DMS114 treated with DMSO at 0.1 percent for 48 hours (cell line): ENCODE data around the gene PCSK6.
"Not testable (repeated sequence)": the region's sequence is repeated elsewhere in the genome, so short reads cannot be mapped to it uniquely, and the experiment has no call there.

Experiments used
- DNase-seq: peaks from one replicate; lab custom pipeline; 2025; ENCODE audit not compliant: unreplicated experiment; lab: John Stamatoyannopoulos, UW

The PCSK6 gene

DNA sequence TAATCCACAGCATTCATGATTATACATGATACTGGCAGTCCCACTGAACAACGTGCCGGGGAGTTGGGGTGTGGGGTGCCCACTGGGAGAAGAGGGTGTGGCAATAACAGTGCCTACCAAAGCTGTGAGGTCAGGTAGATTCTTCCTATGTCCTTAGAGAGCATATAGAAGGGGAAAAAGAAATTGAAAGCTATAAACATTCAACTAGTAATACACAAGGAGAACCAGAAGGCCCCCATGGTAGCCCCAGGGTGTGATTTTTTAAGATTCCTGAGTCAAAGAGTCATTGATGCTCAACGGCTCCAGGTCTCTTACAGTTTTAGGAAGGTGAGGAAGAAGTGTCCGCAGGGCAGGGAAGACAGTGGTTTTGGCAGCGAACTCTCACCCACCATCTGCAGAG, 25.8 kb downstream of the PCSK6 start:
- DNase-seq, result not testable (repeated sequence)

DNA sequence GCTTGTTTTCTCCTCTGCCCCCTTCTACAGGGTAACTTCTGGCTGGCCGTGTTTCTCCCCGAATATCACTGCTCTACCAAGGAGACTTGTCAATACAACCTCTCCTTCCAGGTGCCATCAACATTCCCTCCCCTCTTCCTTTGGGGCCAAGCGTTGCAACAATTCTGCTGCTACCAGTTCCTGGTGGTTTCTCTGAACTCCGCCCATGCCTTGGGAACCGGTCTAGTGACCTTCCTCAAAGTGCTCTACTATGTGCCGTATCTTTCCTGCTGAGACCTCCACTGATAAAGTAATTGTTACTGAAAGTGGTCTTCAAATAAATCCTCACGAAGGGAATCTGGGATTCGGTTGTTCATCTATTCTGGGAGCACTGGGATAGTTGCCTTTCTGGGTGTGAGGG, 26.2 kb downstream of the PCSK6 start:
- no peak for DNase-seq

DNA sequence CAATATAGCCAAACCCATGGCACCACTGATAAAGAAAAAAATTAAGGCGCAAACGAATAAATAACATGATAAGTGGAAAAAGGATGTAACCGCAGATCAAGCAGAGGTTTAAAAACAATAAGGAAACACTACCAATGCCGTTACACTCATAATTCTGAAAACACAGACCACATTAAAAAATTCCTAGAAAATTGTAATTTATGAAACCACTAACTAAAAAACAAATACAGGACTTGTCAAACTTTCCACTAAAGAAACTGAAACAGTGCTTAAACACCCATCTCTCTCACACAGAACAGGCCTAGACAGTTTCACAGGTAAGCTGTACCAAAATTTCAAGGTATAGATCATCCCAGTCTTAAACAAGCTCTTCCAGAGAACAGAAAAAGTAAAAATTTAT, 28.4 kb downstream of the PCSK6 start:
- DNase-seq, result no peak

DNA sequence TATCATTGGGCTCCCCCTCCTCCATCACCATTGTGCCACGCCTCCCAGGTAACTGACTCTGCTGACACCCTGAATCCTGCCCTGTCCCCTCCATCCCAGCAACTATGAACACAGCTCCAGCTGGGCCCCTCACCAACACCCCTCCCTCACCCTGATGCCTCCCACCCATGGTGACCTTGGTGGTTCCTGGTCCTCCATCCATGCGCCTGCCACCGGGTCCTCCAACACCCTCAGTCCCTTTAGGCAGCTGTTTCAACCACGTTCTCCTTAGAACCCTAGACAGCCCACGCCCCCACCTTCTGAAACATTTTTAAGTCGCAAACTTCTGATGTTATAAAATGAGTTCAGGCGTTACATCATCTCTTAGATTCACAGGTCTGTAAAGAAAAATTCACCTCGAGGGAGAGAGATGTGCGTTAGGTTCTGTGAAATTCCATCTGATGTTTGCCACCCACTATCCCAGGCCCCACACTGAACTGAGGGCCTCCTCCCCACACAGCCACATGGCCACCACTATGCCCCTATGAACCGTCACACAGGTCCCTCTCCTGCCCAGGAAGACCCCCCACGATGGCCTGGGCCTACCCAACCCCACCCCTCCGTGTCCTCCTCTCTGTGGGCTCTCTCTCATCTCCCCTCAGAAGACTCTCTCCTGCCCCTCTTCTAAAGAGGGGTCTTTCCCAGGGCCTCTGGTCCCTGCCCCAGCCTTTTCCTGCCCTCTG, 29.8 kb downstream of the PCSK6 start:
- DNase-seq, result no peak

DNA sequence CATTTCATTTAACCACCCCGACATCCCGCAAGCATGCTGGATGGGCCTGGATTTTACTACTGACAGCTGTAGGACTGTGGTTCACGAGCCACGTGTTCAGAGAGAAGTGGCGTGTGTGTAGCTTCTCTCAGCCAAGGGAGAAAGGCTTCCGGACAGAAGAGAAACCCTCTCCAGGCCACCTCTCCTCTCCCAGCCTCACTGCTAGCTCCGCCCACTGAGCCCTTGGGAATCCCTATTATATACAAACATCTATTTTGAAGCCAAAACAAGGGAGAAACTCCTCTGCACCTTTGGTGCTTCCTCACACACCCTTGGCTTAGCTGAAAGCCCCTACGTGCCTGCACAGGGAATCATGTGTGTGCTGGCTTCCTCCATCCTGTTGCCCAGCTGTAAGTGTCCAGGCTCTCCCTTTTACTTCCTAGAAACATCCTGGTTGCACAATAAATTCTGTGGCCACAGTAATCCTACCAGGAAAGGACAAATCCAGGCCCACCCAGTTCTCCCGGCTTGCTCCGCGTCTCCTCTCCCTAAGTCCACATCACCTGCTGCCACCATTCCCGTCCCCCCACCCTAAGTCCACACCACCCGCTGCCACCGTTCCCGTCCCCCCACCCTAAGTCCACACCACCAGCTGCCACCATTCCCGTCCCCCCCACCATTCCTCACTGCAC, 30.5 kb downstream of the PCSK6 start:
- no peak for DNase-seq

DNA sequence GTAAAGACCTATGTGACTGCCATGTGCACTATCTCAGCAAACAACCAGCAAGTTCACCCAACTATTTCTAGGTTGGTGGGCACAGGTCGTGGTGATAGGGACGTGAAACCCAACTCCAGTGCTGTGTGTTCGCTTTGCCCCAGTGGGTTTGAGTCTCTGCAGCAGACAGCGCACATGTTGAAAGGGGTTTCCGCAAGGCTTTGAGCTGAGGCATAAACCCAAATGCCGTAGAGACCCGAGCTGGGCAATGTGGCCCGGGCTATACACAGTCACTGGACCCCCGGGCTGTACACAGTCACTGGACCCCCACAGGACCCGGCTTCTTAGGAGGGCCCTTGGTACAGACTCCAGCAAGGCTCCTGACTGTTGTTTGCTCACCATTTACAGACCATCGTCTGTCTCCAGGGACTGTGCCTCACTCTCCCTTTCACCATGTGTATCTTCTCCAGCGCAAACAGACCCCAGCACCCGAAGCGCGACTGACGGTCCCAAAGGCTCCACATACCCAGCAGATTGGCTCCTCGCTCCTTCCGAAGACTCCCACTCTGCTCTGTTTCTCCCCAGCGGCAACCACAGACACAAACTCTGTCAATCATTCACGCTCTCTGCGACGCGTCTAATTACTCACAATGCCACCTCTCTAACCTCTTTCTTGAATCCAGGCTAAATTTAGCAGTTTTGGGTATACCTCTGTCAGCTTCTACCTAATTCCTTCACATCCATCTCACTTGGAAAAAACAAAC, 31.2 kb downstream of the PCSK6 start:
- DNase-seq, result no peak

DNA sequence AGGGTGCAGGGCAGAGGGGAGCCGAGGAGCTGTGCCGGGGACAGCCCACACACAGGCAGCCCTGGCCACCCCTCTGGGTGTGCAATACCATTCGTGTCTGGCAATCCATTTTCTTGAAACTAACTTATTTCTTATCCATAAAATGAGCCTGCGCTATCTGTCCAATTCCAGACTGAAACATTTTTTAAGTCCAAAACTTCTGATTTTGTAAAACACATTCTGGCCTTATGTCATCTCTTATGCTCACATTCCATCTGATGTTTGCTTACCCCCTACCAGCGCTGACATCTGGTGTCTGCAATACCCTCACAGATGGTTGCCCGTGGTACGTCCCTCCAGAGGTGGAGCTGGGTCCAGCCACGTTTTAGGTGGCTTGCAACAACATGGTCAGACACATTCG, 31.8 kb downstream of the PCSK6 start:
- DNase-seq, result no peak

DNA sequence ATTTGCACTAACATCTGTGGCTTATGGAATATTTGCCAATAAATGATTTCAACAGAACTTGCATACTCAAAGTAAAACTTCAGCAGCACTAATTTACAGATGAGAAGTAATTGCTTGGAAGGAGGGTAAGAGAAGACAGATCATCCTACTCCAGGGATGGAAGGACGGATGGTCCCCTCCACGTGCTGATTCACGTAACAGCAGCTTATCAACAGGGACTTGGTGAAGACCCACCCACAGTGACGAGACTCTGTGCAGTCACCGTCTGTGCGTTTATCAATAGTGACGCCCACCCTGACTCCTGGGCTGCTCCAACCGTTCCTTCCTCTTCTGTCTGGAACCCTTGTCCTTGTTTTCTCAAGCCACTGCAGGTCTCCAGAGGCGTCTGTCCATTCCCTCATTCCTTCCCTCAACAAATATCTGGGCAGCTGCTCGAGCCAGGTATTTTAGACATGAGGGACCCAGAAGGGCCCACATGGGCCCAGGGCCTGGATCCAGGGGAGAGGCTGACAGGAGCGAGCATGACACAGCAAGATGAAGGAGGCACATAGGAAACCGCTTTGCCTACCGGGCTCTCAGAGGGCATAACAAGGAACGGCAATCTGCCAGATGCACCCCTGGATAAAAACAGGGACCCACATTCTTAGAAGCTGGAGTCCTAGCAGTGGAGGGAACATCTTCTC, 33.3 kb downstream of the PCSK6 start:
- DNase-seq, result no peak

DNA sequence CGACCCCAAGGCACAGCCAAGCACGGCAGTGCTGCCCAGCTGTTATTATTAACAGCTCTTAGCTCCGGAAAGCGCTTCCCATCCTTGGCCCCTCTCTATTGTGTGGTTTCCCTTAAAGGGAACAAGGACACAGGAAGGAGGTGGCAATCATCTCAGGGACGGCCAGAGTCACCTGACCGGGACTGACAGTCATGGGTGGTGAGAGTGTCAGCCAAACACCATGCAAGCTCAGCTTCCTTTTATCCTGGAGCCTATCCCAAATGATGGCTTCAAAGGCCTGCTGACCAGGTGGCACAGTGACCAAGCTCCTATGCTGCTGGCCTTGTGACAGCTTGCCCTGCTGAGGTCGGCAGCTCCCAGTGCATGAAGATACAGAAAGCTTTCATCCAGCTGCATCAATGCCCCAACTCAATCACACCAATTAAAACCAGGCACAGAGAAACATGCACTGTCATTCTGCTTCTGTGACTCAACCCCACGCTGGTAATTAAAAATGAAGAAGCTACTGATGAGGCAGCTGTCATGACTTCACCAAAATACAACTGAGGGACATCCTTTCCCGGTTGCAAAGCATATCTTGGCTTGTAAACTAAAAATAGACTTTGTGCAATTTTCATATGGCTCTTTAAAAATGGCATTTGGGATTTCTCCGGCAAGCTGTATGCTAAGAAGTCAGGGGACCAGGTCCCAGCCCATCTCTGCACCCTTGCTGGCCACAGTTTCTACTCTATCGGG, 34.0 kb downstream of the PCSK6 start:
- no peak for DNase-seq

DNA sequence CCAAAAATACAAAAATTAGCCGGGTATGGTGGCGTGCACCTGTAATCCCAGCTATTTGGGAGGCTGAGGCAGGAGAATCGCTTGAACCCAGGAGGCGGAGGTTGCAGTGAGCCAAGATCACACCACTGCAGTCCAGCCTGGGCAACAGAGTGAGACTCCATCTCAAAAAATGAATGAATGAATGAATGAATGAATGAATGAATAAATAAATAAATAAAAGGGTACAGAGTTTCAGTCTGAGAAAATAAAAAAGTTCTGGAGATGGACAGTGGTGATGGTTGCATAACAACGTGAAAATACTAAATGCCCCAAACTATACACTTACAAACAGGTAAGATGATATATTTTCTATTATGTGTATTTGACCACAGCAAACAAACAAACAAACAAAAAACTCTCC, 34.7 kb downstream of the PCSK6 start:
- not testable (repeated sequence) for DNase-seq

DNA sequence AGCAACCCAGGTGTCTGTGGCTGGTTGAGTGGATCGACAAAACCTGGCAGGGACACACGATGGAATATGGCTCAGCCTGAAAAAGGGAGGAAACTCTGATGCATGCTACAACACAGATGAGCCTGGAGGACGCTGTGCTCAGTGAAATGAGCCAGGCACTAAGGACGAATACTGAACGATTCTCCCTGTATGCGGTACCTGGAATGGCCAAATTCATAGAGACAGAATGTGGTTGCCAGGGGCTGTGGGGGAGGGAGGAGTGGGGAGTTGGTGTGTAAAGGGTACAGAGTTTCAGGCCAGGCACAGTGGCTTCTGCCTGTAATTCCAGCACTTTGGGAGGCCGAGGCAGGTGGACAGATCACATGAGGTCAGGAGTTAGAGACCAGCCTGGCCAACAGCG, 35.1 kb downstream of the PCSK6 start:
- no peak for DNase-seq

DNA sequence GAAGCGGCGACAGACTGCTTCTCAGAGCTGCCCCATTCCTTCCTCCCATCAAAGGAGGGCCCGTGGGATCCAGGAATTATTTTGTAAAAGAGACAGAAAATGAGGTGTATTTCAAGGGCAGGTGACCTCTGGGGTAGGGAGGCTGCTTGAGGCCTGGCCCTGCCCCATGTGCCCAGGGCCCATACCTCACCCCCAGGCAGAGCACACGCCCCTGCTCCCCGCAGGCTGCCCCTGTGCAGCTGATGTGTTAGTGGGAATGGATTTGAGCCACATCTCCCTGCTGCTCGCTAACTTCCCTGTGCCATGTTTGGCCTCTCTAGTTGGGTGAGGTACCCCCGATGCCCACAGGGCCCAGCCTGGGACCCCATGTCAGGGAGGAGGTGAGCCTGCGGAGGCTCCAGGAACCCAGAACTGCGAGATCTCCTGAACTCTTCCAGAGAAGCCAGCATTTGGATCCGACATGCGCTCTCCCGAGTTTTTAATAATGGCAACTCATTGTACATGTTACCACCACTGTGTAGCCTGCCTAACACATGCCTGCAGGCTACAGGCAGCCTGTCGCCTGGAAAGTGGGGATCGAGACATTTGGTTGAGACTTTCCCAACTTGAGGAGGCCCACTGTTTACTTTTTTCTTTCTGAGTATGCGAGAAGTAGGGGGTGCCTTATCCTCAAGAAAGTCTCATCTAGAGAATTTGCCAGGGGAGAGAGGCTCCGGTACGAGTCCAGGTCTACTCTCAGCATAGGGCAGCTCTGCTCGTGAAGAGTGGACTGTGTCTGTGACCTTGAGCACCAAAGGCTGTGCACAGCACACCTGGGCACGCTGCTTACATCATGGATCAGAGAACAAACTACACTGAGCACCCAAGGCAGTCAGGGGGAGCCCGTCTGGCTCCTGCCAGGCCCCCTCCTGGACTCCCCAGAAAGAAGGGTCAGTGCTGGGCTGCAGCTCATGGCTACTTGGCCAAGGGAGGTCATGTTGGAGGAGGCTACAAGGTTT, 36.1 kb downstream of the PCSK6 start:
- no peak for DNase-seq

DNA sequence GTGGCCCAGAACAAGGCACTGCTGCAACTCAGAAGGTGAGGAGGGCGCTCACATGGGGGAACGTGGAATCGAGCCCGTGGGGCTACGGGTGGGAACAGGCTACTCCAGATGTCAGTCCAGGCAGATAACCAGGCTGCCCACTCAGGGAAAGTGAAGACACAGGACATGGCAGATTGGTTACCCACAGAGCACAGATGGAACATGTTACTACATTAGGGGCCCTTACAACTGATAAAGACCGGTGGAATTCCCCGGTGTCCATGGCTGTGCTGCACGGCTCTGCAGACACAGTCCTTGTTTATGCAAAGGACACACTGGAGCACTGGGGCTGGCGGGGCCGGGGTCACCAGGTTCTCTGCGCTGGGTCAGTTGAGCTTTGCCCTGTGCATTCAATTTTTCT, 36.9 kb downstream of the PCSK6 start:
- DNase-seq, result no peak

DNA sequence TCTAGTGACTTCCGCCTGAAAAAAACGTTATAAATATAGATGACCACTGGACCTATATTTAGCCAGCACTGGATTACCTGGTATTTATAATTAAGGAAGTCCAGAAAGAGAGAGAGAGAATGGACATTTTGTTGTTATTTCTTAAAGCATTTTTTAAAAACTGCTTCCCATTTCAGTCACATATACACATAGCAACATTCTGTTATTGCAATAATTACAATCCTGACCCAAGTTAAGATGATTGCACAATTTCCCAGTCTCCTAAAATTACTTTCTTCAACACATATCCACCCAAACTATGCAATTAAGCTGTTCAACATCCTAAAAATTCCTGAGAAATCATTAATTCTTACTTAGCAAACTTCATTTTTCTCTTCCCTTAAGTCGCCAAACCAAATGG, 37.7 kb downstream of the PCSK6 start:
- DNase-seq, result no peak

DNA sequence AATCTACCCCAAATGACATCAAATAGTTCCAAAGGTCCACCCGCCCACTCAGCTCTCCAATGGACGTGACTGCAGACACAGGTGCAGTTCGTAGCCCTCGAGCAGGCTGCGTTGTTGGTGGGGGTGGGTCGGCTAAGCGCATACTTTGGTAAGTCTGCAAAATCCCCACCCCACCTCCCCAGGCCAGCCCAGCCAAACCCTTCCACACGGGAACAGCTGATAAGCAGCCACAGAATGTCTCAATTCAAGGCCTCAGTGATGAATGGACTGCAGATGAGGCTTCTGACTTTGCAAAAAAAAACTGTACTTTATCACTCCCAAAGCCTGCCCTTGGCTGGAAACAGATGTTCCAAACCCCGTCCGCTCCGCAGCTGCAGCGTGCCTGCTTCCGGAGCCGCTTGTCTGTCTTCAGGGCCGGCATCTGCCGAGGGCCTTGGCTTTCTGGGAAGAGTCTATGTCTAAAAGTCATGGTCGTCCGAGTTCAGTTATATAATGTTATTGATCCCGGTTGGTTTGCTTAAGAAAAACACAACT, 38.2 kb downstream of the PCSK6 start:
- no peak for DNase-seq

DNA sequence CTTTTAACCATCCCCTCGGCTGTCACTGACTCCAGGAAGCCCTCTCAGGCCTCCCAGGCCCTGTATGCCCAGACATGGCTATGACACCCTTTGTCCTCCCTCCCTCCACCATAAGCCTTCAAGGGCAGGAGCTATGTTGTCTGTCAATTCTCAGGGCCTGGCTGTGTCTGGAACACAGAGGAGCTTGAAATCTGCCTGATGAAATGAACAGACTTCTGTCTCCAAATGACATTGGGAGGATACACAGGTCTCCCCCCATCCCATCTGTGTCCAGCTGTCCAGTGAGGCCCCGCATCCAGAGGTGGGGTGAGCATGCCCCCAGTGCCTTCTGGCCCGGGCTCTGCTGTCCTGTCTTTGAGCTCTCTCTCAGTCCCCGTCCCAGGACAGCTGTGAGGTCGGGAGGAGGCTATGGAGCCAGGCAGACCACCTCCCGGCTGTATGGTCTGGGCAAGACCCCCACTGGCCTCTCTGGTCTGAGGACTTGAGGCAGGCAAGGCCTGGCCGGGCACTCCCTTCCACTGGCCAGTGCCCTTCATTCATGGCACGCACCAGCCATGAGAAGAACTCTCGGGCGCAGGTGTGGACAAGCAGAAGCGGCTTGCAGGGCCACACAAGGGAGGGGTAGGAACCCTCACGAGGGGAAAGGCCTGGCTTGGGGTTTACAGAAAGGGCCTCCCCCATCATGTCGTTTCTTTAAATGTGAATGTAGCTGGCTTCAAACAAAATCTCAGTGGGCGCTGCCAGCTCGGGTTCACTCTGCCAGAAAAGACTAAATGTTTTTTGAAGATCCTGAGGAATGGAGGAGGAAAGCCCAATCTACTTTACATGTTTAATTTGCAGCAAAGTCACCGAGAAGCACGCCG, 38.9 kb downstream of the PCSK6 start:
- DNase-seq, result no peak

DNA sequence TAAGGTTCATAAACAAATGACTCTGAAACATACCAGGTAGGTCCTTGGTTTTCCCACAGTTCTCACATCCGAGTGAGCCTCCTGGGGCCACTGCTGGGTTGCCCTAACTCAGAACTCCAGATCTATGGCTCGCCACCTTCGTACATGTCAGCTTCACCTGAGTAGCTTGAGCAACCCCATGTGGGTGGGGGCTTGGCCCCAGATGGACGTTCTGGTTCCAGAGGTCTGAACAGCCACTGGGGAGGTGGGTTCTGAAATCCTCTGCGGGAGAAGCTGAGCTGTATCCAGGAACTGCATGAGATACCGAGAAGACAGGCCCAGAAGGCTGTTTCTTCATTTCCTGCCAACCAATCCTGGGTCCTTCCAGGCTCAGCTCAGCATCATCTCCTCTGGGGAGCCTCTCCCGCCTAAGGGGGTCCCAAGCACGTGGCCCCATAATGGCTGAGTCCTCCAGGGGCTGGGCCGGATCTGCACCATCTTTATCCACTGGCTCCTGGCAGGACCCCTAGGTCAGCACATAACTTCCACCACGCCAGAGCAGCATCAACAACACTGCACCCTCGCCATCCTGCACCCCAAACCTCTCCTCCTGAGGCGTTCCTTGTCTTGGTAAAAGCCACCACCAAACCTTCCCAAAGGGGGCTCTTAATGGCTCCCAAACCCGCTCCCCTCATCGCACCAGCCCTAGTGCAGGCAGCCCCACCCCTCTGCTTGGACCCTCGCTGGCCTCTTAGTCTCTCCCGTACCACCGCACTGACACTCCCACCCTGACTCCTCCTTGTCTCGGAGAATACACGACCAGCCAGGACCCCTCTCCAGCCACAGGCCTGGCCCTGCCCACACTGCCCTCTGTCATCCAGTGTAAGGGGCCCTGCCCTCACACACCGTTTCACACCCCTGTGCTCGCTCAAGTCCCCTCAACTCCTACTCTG, 39.8 kb downstream of the PCSK6 start:
- DNase-seq, result no peak
